GM23248 (cell line): ENCODE measurements around the gene SLC35B1.

Experiments used
- EZH2 ChIP-seq: fragments of 200-600 bp; sonication (generic); IDR thresholded peaks from 2 replicates; pipeline ENCODE4 v1.6.1; 2018; ENCODE audit warnings: antibody characterized with exemption, mild to moderate bottlenecking; ENCODE audit not compliant: insufficient read depth, poor library complexity, severe bottlenecking
- EZH2phosphoT487 ChIP-seq: fragments of 200-600 bp; sonication (generic); IDR thresholded peaks from 2 replicates; pipeline ENCODE4 v1.6.1; 2018; ENCODE audit warnings: antibody characterized with exemption, moderate library complexity, mild to moderate bottlenecking, low read depth; ENCODE audit not compliant: insufficient read depth

GRCh38 chr17:49738456-49739163 lies 30.8 kb upstream of the SLC35B1 start:
- TF ChIP-seq EZH2phosphoT487 (no peak), EZH2 (no peak)
